Measurements from ENCODE around the gene TRPV6.

TRPV6 gene

DNA sequence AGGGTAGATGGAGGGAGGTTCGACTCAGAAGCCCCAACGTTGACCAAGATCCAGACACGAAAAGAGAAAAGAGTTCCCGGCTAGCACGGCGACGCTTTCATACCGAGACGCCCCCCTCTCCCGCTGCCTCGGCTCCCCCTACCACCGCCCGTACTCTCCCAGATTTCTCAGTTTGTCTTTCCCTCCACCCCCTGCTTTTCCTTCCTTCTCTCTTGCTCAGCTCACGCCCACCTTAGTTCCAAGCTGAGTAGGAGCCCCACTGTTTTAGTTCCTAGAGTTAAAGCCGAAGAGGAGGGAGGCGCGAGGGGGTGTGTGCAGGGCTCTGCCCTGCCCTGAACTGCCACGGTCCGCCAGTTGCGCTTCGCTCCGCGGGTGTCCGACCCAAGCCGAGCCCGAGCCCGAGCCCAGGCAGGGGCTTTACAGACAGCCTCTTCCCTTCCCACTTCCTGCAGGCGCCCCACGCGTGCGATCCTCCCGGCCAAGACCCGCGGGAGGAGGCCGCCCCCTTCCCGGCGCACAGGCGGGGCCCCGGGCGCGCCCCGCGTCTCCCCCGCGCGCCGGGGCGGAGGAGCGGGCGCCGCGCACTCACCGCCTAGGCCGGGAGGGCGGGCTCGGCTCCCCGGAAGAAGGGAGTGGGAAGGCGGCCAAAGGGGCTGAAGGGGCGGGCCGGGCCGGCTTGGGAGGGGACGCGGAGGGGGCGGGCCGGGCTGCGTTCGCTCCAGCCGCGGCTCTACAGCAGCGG lies 31.0 kb downstream of the TRPV6 start, which contains the start of gene EPHB6:
TSS of gene EPHB6 (plus strand) at position 705 of the 742 bp plus-strand sequence. CDS start 8,152 bp downstream, outside the sequence.
- TF ChIP-seq NFIC (IDR thresholded peaks at IDR 0.05) (peak; percentile 52; the same call in 1 of the 2 replicates), EP300 (IDR thresholded peaks at IDR 0.05; ENCODE audit: borderline replicate concordance) (0 out of 2 replicates have a peak, but pooled peaks have one; percentile 4), TCF12 (IDR thresholded peaks at IDR 0.05; ENCODE audit: low read depth) (0 out of 2 replicates have a peak, but pooled peaks have one; percentile 21), ZBTB7A (IDR thresholded peaks at IDR 0.05; ENCODE audit: low read depth) (peak; percentile 81), REST (IDR thresholded peaks at IDR 0.05; ENCODE audit: low read depth) (no peak)

DNA sequence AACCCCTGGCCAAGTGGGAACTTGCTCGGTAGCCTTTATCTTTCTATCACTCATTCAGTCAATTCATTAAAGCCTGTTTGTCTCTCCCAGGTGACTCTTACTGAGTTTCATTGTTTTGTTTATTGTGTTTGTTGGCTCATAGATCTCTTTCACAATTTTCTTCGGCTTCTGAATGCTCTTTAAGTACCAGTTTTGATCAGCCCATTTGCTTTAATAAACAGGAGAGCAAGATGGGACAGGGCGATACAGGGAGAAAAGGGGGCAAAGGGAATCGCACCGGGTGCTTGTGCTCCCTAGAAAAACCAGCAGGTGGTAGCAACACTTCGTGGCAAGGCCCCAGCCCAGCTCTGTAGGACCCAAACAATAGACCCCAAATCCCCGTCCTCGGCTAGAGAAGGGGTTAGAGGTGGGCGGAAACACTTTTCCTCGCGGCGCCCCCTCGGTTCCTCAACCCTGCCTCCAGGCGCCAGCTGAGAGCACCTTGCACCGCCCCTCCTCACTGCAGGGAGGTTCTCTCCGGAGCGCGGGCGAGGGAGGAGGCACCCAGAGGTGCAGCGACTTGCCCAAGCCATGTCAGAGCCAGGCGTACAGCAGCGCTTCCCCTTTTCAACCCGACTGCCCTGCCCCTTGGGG lies 31.7 kb downstream of the TRPV6 start:
- TF ChIP-seq MAX (IDR thresholded peaks at IDR 0.05) (no peak), RAD21 (IDR thresholded peaks at IDR 0.05; ENCODE audit: low read depth) (peak; percentile 71)

GRCh38 chr7:142851919-142852318 lies 33.6 kb downstream of the TRPV6 start:
- TF ChIP-seq CREB1 (IDR thresholded peaks at IDR 0.05; ENCODE audit: low read depth) (no peak), CEBPB (IDR thresholded peaks at IDR 0.05) (no peak), TEAD4 (IDR thresholded peaks at IDR 0.05) (no peak)

- TF ChIP-seq MAX (IDR thresholded peaks at IDR 0.05) (no peak), USF1 (IDR thresholded peaks at IDR 0.05) (peak; percentile 48; the same call in 1 of the 2 replicates), TAF1 (IDR thresholded peaks at IDR 0.05; ENCODE audit: low read depth) (no peak), NFIC (IDR thresholded peaks at IDR 0.05) (no peak), TEAD4 (IDR thresholded peaks at IDR 0.05) (no peak), EGR1 (IDR thresholded peaks at IDR 0.05) (no peak)
These were observed 34.3 kb downstream of the TRPV6 start for GRCh38 chr7:142851269-142851668.

GRCh38 chr7:142847353-142847752 lies 38.2 kb downstream of the TRPV6 start:
- TF ChIP-seq NFIC (IDR thresholded peaks at IDR 0.05) (no peak), REST (IDR thresholded peaks at IDR 0.05; ENCODE audit: low read depth) (no peak), FOXM1 (IDR thresholded peaks at IDR 0.05; ENCODE audit: borderline replicate concordance, low read depth) (no peak), EP300 (IDR thresholded peaks at IDR 0.05; ENCODE audit: borderline replicate concordance) (no peak), EGR1 (IDR thresholded peaks at IDR 0.05) (no peak), YY1 (IDR thresholded peaks at IDR 0.05; ENCODE audit: low read depth) (no peak)

- TF ChIP-seq EGR1 (IDR thresholded peaks at IDR 0.05) (no peak), EP300 (IDR thresholded peaks at IDR 0.05; ENCODE audit: borderline replicate concordance) (no peak), FOXM1 (IDR thresholded peaks at IDR 0.05; ENCODE audit: borderline replicate concordance, low read depth) (no peak), ZBTB7A (IDR thresholded peaks at IDR 0.05; ENCODE audit: low read depth) (no peak), CREB1 (IDR thresholded peaks at IDR 0.05; ENCODE audit: low read depth) (no peak), TAF1 (IDR thresholded peaks at IDR 0.05; ENCODE audit: low read depth) (no peak), NFIC (IDR thresholded peaks at IDR 0.05) (no peak), YY1 (IDR thresholded peaks at IDR 0.05; ENCODE audit: low read depth) (no peak), TEAD4 (IDR thresholded peaks at IDR 0.05) (no peak), USF1 (IDR thresholded peaks at IDR 0.05) (no peak), CEBPB (IDR thresholded peaks at IDR 0.05) (no peak), RAD21 (IDR thresholded peaks at IDR 0.05; ENCODE audit: low read depth) (no peak), MAX (IDR thresholded peaks at IDR 0.05) (no peak), TCF12 (IDR thresholded peaks at IDR 0.05; ENCODE audit: low read depth) (no peak), REST (IDR thresholded peaks at IDR 0.05; ENCODE audit: low read depth) (no peak)
These were observed 43.2 kb downstream of the TRPV6 start for GRCh38 chr7:142842251-142842766.
